Measurements from ENCODE around the gene HSD17B1.

The HSD17B1 gene

DNA sequence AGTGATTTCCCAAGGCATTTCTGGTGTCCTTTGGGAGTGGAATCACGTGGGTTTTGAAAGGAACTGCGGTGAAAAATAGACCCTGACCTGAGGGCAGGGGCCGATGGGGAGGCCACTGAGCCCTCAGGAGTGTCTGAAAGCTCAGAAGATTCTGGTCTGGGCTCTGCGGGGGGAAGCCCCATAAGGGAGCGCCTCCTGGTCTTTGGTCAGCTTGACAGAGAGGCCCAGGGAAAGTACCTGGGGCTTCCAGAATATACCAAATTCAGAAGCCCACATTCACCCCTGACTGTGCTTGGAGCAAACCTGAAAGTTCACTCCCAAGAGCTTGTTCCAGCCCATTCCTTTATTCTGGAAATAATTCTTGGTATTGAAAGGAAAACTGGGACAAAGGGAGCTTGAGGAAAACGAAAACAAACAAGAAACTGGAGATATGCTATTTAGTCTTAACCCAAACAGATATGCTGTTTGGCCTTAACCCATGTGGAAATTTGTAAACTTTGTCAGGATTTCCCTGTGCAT lies 39.9 kb upstream of the HSD17B1 start:
- peak overlapping the region; percentile 25; the same call in 1 of the 2 replicates for H3K27ac ChIP-seq
- CTCF ChIA-PET, result interaction anchor here (0.6 to 0.7 kb wide), 2 partner anchors 20 to 394 kb away, joined by 3 read pairs; no protein-coding TSS in a partner anchor
- no peak for TF ChIP-seq CTCF (conservative IDR thresholded peaks at IDR 0.05; ENCODE audit: low read depth)
- DNase-seq (ENCODE audit: low spot score), result no peak
- POLR2A ChIA-PET (ENCODE audit: low non-redundant PET), result no interaction called here

DNA sequence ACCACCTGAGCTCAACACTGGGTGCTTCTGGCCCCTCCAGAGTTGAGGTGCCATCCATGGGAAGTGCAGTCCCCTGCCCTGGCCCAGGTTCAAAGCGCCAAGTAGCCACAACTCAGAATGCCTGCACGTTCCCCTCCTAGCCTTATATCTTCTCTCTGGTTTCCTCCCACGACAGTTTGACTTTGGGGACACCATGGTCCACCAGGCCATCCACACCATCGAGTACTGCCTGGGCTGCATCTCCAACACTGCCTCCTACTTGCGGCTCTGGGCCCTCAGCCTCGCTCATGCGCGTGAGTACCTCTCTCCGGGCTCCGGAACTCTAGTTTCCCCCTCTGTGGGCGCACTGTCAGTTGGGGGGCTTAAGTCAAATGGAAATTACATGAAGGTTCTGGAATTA lies 39.0 kb upstream of the HSD17B1 start:
- POLR2A ChIA-PET (ENCODE audit: low non-redundant PET), result no interaction called here
- CTCF ChIA-PET, result no interaction called here
- H3K27ac ChIP-seq, result peak overlapping the region; percentile 32
- no peak for TF ChIP-seq CTCF (conservative IDR thresholded peaks at IDR 0.05; ENCODE audit: low read depth)
- DNase-seq (ENCODE audit: low spot score), result no peak

DNA sequence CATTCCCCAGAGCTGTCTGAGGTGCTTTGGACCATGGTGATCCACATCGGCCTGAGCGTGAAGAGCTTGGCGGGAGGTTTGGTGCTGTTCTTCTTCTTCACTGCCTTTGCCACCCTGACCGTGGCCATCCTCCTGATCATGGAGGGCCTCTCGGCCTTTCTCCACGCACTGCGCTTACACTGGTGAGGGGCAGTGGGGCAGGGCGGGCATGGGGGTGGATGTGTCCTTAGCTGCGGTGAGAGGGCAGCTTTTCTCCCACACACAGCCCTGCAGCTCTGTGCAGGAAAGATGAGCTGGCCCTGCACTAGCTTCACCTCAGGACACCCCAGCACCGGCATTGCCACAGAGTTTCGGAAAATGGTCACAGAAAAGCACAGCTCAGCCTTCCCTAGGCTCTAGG lies 38.4 kb upstream of the HSD17B1 start:
- peak overlapping the region; percentile 32 for H3K27ac ChIP-seq
- CTCF ChIA-PET, result no interaction called here

GRCh38 chr17:42514867-42515266 lies 37.9 kb upstream of the HSD17B1 start:
- no peak for TF ChIP-seq CTCF (conservative IDR thresholded peaks at IDR 0.05; ENCODE audit: low read depth)
- peak overlapping the region; percentile 32 for H3K27ac ChIP-seq
- CTCF ChIA-PET, result no interaction called here
- DNase-seq (ENCODE audit: low spot score), result no peak
- POLR2A ChIA-PET (ENCODE audit: low non-redundant PET), result no interaction called here

More for the DNA sequence above, 38.4 kb upstream of the HSD17B1 start:
- TF ChIP-seq CTCF (conservative IDR thresholded peaks at IDR 0.05; ENCODE audit: low read depth), result no peak
- no peak for DNase-seq (ENCODE audit: low spot score)
- POLR2A ChIA-PET (ENCODE audit: low non-redundant PET), result no interaction called here

GRCh38 chr17:42517516-42517915 lies 35.2 kb upstream of the HSD17B1 start:
- ChIA-PET POLR2A (ENCODE audit: low non-redundant PET) (no interaction called here), CTCF (interaction anchor here (0.5 to 2.4 kb wide), 8 partner anchors 10 to 197 kb away, joined by 3 to 14 read pairs (median 4); no protein-coding TSS in a partner anchor)
- peak; percentile 92 for DNase-seq (ENCODE audit: low spot score)
- peak; percentile 94 for TF ChIP-seq CTCF (conservative IDR thresholded peaks at IDR 0.05; ENCODE audit: low read depth)
- H3K27ac ChIP-seq, result peak overlapping the region; percentile 97

DNA sequence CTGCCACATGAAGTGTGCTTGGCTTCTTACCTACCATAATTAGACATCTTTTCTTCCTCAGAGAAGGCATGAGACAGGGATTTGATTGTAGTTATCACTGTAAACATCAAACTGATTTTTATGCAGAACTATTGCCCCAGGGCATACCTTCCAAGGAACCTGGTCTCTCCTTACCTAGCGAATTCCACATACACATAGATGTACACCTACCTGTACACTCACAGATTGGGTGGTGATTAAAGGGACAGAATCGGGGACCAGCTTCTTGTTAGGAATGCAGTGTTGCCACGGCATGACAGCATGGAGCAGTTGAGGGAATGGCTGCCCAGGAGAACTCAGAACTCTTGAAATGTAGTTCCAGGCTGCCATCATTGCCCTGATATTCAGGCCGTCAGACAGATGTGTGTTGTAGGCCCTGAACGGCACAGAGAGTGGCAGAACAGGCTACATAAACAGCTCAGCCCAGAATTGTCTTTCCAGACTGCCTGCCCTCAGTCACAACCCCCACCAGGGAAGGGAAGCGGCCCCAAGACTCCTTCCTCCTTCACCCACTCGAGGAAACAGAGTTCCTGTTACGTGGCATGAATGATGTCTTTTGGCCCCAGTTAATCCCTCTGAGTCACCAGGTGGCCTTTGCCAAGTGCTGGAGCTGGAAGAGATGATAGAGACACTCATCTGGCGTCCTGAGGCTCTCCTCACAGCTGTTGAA lies 34.5 kb upstream of the HSD17B1 start:
- POLR2A ChIA-PET (ENCODE audit: low non-redundant PET), result interaction anchor here (1.5 kb wide), 1 partner anchor 95 kb away, joined by 4 read pairs; the partner anchor contains the start of gene CAVIN1
- no peak for TF ChIP-seq CTCF (conservative IDR thresholded peaks at IDR 0.05; ENCODE audit: low read depth)
- DNase-seq (ENCODE audit: low spot score), result peak; percentile 84
- CTCF ChIA-PET, result interaction anchor here (0.5 to 2.4 kb wide), 10 partner anchors 9 to 197 kb away, joined by 3 to 14 read pairs (median 4); no protein-coding TSS in a partner anchor
- peak overlapping the region; percentile 97 for H3K27ac ChIP-seq

All from RWPE1 (cell line).